GM21447 (cell line): ENCODE measurements around the gene R3HDM4.
"Not testable (repeated sequence)": the region's sequence is repeated elsewhere in the genome, so short reads cannot be mapped to it uniquely, and the experiment has no call there.

Experiments used
- ATAC-seq: cut with Tn5 transposase; IDR thresholded peaks from one replicate; pipeline ENCODE4 v1.9.1; 2021; ENCODE audit not compliant: unreplicated experiment

R3HDM4 gene

DNA sequence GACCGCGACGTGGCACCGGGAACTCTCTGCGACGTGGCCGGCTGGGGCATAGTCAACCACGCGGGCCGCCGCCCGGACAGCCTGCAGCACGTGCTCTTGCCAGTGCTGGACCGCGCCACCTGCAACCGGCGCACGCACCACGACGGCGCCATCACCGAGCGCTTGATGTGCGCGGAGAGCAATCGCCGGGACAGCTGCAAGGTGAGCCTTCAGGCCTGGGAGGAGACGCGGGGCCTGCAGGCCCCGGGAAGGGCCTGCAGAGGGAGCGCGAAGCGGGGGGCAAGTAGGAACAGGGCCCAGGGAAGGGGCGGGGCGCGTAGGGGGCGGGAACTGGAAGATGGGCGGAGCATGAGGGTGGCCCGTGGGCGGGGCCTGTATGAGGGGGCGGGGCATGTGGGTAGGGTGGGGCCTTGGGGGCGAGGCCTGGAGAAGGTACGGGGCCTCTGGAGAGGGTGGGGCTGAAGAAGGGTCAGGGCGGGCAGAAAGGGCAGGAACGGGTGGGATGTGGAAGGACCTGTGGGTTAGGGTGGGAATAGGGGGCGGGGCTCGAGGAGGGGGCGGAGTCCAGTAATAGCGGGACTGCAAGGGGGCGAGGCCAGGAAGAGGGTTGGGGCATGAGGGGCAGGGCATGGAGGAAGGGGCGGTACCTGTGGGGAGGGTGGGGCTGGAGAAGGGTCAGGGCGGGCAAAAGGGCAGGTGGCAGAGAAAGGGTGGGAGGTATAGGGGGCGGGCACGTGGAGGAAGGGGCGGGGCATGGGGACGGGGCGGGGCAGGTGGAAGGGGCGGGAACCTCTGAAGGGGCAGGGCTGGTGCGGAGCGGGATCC is 51.1 kb downstream of the R3HDM4 start:
- no peak for ATAC-seq

DNA sequence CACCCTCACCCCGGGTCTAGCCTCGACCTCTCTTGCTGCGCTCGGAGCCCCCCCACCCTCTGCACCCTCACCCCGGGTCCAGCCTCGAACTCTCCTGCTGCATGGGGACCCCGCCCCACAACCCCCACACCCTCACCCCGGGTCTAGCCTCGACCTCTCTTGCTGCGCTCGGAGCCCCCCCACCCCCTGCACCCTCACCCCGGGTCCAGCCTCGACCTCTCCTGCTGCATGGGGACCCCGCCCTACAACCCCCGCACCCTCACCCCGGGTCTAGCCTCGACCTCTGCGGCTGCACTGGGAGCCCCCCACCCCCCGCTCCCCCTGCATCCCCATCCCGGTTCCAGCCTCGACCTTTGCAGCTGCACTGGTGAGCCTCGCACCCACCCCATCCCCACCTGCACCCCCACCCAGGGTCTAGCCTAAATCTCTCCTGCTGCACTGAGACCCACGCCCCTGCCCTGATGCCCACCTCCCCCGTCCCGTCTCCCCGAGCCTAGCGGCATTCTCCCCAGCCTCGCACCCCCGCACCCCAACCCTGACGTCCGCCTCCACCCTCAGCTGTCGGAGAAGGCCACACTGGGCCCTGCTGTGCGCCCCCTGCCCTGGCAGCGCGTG is 51.8 kb downstream of the R3HDM4 start:
- ATAC-seq = no peak

DNA sequence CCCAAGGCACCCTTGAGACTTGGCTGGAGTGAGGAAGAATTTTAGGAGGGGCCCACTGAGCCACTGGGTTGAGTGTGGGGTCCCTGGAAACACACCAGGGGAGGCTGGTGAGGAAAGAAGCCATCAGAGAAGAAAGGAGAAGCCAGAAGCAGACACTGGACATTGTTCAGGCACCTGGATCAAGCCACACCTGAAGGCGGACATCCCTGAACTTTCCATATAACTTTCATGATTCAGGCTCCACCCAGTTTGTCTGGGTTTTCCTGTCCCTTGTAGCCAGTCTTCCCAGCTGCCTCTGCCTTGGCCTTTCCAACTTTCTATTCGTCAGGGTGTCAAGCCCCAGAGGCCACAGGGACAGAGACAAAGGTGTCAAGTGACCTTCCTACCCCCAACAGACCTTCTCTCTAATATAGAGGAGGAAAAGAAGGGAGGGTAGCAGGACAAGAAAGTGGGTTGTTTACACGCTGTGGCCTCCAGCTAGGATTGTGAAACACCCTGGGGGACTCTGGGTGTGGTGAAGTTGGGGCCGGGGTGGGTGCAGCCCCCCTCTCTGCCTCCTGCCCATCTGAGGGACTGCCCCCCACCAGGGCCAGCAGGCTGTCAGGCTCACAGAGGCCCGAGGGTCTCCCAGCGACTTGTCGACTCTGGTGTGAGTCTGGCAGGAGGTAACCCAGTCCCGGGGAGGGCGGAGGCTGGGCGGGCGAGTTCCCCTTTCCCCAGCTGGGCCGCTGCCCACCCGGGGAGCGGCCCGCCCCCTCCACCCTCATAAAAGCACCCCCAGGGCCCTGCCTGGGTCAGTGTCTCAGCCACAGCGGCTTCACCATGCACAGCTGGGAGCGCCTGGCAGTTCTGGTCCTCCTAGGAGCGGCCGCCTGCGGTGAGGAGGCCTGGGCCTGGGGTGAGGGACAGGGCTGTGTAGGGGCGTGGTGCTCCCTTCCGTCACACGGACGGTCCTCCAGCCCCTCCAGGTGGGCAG is 53.9 kb downstream of the R3HDM4 start, which contains the start of gene CFD:
TSS of gene CFD (plus strand) at position 797 of the 976 bp plus-strand sequence. CDS start at position 823, 26 bp downstream.
- no peak for ATAC-seq

DNA sequence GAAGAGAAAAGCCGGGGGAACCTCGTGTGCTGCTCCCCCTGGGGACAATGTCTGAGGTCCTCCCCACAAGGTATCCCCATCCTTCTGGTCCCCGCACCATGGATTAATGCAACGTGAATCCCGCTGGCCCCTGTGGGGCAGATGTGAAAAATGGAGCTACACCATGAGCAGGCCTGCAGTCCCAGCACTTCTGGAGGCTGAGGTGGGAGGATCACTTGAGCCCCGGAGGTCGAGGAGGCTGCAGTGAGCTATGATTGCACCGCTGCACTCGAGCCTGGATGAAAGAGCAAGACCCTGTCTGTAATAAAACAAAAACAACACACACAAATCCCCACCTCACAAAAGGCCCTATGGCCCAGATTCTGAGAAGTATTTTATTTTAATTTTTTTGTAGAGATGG is 54.7 kb downstream of the R3HDM4 start:
- no peak for ATAC-seq

DNA sequence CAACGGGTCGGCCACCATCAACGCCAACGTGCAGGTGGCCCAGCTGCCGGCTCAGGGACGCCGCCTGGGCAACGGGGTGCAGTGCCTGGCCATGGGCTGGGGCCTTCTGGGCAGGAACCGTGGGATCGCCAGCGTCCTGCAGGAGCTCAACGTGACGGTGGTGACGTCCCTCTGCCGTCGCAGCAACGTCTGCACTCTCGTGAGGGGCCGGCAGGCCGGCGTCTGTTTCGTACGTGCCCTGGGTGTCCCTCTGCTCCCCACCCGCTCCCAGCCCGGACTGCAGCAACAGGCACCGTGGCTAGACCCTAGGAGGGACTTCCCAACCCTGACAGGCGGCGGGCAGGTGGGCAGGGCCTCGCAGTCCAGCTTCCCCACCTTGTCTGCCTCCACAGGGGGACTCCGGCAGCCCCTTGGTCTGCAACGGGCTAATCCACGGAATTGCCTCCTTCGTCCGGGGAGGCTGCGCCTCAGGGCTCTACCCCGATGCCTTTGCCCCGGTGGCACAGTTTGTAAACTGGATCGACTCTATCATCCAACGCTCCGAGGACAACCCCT is 57.4 kb downstream of the R3HDM4 start:
- ATAC-seq = no peak

DNA sequence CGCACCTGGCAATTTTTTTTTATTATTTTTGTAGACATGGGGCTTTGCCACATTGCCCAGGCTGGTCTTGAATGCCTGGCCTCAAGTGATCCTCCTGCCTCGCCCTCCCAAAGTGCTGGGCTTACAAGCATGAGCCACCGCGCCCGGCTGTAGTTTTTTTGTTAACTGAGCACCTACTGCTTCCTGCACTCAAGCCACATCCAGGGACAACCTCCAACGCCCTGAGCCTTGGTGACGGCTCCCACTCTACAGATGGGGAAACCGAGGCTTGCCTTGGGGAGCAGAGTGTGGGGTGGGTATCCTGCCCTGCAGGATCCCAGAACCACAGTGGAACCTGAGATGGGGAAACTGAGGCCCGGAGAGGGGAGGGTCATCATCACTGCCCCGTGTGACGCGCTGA is 57.9 kb downstream of the R3HDM4 start:
- ATAC-seq = no peak

DNA sequence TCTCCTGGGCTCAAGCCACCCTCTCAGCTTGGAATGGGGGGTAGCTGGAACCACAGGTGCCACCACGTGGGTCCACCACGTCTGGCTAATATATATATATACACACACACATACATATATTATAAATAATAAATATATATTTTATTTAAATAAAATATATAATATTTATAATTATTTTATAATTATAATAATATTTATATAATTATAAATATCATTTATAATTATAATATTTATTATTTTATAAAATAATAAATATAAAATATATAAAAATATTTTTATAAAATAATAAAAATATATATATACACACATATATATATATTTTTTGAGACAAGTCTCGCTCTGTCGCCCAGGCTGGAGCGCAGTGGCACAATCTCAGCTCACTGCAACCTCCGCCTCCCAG is 58.5 kb downstream of the R3HDM4 start:
- no peak for ATAC-seq

DNA sequence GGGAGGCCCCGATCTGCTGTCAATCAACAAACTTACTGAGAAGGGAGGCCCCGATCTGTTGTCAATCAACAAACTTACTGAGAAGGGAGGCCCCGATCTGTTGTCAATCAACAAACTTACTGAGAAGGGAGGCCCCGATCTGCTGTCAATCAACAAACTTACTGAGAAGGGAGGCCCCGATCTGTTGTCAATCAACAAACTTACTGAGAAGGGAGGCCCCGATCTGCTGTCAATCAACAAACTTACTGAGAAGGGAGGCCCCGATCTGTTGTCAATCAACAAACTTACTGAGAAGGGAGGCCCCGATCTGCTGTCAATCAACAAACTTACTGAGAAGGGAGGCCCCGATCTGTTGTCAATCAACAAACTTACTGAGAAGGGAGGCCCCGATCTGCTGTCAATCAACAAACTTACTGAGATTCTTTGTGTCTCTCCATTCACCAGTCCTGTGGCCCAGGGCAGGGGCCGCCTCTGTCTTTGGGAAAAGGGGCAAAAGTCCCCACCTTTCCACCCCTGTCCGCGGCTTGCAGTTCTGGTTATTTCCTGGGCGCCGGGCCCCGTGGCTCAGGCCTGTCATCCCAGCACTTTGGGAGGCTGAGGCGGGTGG is 59.3 kb downstream of the R3HDM4 start:
- not testable (repeated sequence) for ATAC-seq

DNA sequence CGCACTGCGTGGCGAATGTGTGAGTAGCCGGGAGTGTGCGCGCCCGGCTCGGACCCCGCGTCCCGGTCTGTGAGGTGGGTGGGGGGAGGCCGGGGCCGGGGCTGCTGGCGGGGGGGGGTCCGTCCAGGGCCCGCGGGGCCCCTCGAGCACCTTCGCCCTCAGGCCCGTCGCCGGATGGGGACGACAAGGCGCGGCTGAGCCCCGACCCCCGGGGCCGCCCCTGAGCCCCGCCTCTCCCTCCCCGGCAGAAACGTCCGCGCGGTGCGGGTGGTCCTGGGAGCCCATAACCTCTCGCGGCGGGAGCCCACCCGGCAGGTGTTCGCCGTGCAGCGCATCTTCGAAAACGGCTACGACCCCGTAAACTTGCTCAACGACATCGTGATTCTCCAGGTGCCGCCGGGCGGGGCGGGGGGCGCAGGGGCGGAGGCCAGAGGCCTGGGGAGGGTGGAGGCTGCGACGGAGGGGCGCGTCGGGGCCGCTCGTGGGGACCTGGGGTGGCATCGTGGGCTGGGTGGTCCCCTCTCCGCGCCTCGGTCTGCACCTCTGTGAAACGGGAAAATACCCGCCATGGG is 59.9 kb downstream of the R3HDM4 start:
- ATAC-seq = no peak

DNA sequence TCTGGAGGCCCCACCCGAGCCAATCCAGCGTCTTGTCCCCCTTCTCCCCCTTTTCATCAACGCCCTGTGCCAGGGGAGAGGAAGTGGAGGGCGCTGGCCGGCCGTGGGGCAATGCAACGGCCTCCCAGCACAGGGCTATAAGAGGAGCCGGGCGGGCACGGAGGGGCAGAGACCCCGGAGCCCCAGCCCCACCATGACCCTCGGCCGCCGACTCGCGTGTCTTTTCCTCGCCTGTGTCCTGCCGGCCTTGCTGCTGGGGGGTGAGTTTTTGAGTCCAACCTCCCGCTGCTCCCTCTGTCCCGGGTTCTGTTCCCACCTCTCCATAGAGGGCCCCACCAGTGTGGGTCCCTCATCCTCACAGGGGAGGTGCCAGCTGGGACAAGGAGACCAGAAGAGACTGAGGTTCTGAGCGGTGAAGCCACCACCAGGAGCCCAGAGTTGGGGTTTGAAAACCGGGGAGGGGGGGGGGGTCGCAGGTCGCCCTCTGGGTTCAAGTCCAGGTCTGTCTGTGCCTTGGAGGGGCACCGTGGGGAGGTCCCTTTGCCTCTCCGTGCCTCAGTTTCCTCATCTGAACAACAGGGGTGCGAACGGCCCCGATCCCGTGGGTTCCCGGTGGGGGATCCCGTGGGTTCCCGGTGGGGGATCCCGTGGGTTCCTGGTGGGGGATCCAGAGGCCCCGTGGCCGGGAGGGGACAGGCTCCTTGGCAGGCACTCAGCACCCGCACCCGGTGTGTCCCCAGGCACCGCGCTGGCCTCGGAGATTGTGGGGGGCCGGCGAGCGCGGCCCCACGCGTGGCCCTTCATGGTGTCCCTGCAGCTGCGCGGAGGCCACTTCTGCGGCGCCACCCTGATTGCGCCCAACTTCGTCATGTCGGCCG is 60.6 kb downstream of the R3HDM4 start, which contains the start of gene ELANE:
TSS of gene ELANE (plus strand) at position 168 of the 878 bp plus-strand sequence. CDS start at position 194, 26 bp downstream.
- no peak for ATAC-seq

DNA sequence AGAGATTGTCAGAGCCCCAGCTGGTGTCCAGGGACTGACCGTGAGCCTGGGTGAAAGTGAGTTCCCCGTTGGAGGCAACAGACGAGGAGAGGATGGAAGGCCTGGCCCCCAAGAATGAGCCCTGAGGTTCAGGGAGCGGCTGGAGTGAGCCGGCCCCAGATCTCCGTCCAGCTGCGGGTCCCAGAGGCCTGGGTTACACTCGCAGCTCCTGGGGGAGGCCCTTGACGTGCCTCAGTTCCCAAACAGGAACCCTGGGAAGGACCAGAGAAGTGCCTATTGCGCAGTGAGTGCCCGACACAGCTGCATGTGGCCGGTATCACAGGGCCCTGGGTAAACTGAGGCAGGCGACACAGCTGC is 62.1 kb downstream of the R3HDM4 start:
- ATAC-seq = no peak

DNA sequence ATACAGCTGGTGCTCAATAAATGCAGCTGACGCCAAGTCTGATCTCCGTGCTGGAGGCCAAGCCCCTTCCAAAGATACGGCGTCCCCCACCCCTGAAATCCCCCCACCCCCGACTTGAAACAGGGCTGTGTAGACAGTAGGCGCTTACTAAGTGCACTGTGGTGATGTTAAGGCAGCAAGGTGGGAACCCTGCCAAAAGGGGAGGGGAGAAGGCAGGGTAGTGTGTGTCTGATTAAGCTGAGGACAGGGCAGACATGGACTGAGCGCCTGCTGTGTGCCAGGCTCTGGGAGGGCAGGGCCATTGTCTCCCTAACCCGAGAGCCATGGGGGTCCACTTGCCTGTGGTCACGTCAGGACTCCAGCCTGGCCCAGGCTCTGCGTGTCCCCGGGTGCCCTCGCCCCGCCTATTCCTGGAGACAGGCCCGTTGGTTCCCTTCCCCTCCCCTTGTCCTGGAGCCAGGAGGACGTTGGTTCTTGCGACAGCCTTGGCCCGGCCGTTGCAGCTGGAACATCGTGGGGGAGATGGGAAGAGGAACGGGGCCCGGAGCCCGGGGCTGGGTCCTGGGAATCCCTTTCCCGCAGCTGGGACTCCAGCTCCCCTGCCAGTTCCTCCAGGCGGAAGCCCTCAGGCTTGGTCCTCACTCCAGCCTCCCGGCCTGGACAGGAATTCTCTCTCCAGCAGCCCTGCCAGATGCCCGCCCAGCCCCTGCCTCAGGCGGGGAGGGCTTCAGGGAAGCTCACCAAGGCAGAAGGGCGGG is 62.6 kb downstream of the R3HDM4 start:
- ATAC-seq = no peak

DNA sequence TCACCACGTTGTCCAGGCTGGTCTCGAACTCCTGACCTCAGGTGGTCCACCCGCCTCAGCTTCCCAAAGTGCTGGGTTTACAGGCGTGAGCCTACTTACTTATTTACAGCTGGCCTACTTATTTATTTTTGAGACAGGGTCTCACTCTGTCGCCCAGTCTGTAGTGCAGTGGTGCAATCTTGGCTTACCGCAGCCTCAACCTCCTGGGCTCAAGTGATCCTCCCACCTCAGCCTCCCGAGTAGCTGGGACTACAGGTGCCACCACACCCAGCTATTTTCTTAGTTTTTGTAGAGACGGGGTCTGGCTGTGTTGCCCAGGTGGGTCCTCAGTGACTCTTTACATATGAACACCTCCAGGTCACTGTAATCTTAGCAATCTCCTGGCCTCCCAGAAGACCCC is 63.8 kb downstream of the R3HDM4 start:
- not testable (repeated sequence) for ATAC-seq

DNA sequence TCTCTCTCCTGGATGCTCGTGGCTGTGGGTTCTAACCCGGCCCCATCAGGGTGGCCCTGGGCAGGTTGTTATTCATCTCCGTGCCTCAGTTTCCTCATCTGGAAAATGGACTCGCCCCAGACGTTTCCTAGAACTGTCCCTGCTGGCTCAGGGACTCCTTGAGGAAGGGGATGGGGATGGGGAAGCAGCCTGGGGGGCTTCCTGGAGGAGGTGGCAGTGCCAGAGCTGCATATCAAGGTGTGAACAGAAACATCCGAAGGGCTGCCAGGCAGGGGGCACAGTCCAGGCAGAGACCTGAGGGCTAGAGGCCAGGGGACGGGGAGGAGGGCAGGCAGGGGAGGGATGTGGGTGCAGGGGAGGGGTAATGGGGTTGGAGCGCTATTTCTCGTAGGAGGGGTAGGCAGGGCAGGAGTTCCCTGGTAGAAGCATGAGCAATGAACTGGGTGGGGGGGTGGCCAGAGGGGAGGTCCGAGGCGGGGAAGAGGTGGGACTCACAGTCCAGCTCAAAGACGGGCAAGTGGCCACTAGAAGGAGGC is 64.6 kb downstream of the R3HDM4 start:
- ATAC-seq = no peak
